ENCODE measurements around the gene ANGEL2.
"Not testable (repeated sequence)": the region's sequence is repeated elsewhere in the genome, so short reads cannot be mapped to it uniquely, and the experiment has no call there.

The ANGEL2 gene

GRCh38 chr1:213034713-213035112 is 19.0 kb upstream of the ANGEL2 start:
- no peaks in the 10 kb centered on the region for H3K79me1 ChIP-seq (ENCODE audit: low read depth, low read length)
- WGBS, 2 donors (ENCODE audit: extremely low coverage in 2 of 2, insufficient read length in 2 of 2, insufficient replicate concordance in 1 of 2): no CpG with 5 or more reads among the region's 1 CpG
- H3K9ac ChIP-seq (ENCODE audit: low read depth, low read length, poor library complexity): no peak overlapping the region
- no peak overlapping the region for H3K4me3 ChIP-seq (ENCODE audit: low read length in 2 of 2)
- H3K4me2 ChIP-seq (ENCODE audit: insufficient read depth, low read length, poor library complexity, severe bottlenecking): no peak overlapping the region
- peaks cover 0 to 4% (median 0%) of the 10 kb centered on the region in 3 experiments for H3K27me3 ChIP-seq (ENCODE audit: control insufficient read depth in 3 of 3, insufficient read depth in 3 of 3, low read depth in 1 of 3, low read length in 3 of 3)
- no peaks in the 10 kb centered on the region for H3K36me3 ChIP-seq (replicated peaks in 1 of 2; ENCODE audit: control insufficient read depth in 2 of 2, insufficient read depth in 2 of 2, low read length in 2 of 2)
- no peak overlapping the region for H2BK12ac ChIP-seq (ENCODE audit: low read length)
- no peak overlapping the region for H3K18ac ChIP-seq (ENCODE audit: low read length)
- H2BK5ac ChIP-seq (ENCODE audit: low read length): no peak overlapping the region
- H3K4ac ChIP-seq (ENCODE audit: low read length): no peak overlapping the region
- no peak overlapping the region for H2AFZ ChIP-seq (ENCODE audit: low read length)
- H3K9me3 ChIP-seq (replicated peaks in 1 of 2; ENCODE audit: control insufficient read depth in 2 of 2, insufficient read depth in 1 of 2, low read depth in 1 of 2, low read length in 2 of 2): no peaks in the 10 kb centered on the region
- no peak overlapping the region for H4K91ac ChIP-seq (ENCODE audit: low read depth, low read length, poor library complexity)
- H3K23ac ChIP-seq (ENCODE audit: low read depth, low read length, poor library complexity): no peak overlapping the region
- H2AK5ac ChIP-seq (ENCODE audit: low read depth, low read length): no peak overlapping the region
- H3K14ac ChIP-seq (ENCODE audit: low read length): no peak overlapping the region
- H2BK15ac ChIP-seq (ENCODE audit: low read length): no peak overlapping the region
- H3K4me1 ChIP-seq (ENCODE audit: control insufficient read depth in 2 of 2, insufficient read depth in 1 of 2, low read depth in 1 of 2, low read length in 2 of 2): no peaks in the 10 kb centered on the region
- H3K27ac ChIP-seq (replicated peaks; ENCODE audit: low read length): no peak overlapping the region
- no peak for DNase-seq (ENCODE audit: low spot score)
- H2BK120ac ChIP-seq (ENCODE audit: low read depth, low read length): no peak overlapping the region
- no peak overlapping the region for H4K8ac ChIP-seq (ENCODE audit: low read depth, low read length)

- H2BK5ac ChIP-seq (ENCODE audit: low read length): no peak overlapping the region
- no peak for DNase-seq (ENCODE audit: low spot score)
- H3K14ac ChIP-seq (ENCODE audit: low read length): no peak overlapping the region
- no peak overlapping the region for H2BK15ac ChIP-seq (ENCODE audit: low read length)
- H3K27me3 ChIP-seq (ENCODE audit: control insufficient read depth in 3 of 3, insufficient read depth in 3 of 3, low read depth in 1 of 3, low read length in 3 of 3): peaks cover 0 to 7% (median 0%) of the 10 kb centered on the region in 3 experiments
- H3K36me3 ChIP-seq (replicated peaks in 1 of 2; ENCODE audit: control insufficient read depth in 2 of 2, insufficient read depth in 2 of 2, low read length in 2 of 2): no peaks in the 10 kb centered on the region
- H3K27ac ChIP-seq (replicated peaks; ENCODE audit: low read length): no peak overlapping the region
- H2AK5ac ChIP-seq (ENCODE audit: low read depth, low read length): no peak overlapping the region
- no peak overlapping the region for H3K4me3 ChIP-seq (ENCODE audit: low read length in 2 of 2)
- no peak overlapping the region for H2AFZ ChIP-seq (ENCODE audit: low read length)
- no peak overlapping the region for H3K4ac ChIP-seq (ENCODE audit: low read length)
- no peaks in the 10 kb centered on the region for H3K79me1 ChIP-seq (ENCODE audit: low read depth, low read length)
- no peak overlapping the region for H2BK12ac ChIP-seq (ENCODE audit: low read length)
- no peak overlapping the region for H3K23ac ChIP-seq (ENCODE audit: low read depth, low read length, poor library complexity)
- H4K91ac ChIP-seq (ENCODE audit: low read depth, low read length, poor library complexity): no peak overlapping the region
- H2BK120ac ChIP-seq (ENCODE audit: low read depth, low read length): no peak overlapping the region
- no peaks in the 10 kb centered on the region for H3K4me1 ChIP-seq (ENCODE audit: control insufficient read depth in 2 of 2, insufficient read depth in 1 of 2, low read depth in 1 of 2, low read length in 2 of 2)
- H4K8ac ChIP-seq (ENCODE audit: low read depth, low read length): no peak overlapping the region
- H3K4me2 ChIP-seq (ENCODE audit: insufficient read depth, low read length, poor library complexity, severe bottlenecking): no peak overlapping the region
- H3K9ac ChIP-seq (ENCODE audit: low read depth, low read length, poor library complexity): no peak overlapping the region
- H3K18ac ChIP-seq (ENCODE audit: low read length): no peak overlapping the region
- no peaks in the 10 kb centered on the region for H3K9me3 ChIP-seq (replicated peaks in 1 of 2; ENCODE audit: control insufficient read depth in 2 of 2, insufficient read depth in 1 of 2, low read depth in 1 of 2, low read length in 2 of 2)
Observed at GRCh38 chr1:213032651-213033050, 17.0 kb upstream of the ANGEL2 start.

- H3K14ac ChIP-seq (ENCODE audit: low read length); H2BK15ac ChIP-seq (ENCODE audit: low read length); H4K91ac ChIP-seq (ENCODE audit: low read depth, low read length, poor library complexity); H2AK5ac ChIP-seq (ENCODE audit: low read depth, low read length); DNase-seq (ENCODE audit: low spot score); H3K4me1 ChIP-seq (ENCODE audit: control insufficient read depth in 2 of 2, insufficient read depth in 1 of 2, low read depth in 1 of 2, low read length in 2 of 2); H3K36me3 ChIP-seq (replicated peaks in 1 of 2; ENCODE audit: control insufficient read depth in 2 of 2, insufficient read depth in 2 of 2, low read length in 2 of 2); H4K8ac ChIP-seq (ENCODE audit: low read depth, low read length); H2BK12ac ChIP-seq (ENCODE audit: low read length); H3K18ac ChIP-seq (ENCODE audit: low read length); H3K4ac ChIP-seq (ENCODE audit: low read length); H3K4me3 ChIP-seq (ENCODE audit: low read length in 2 of 2); H2BK5ac ChIP-seq (ENCODE audit: low read length); H3K79me1 ChIP-seq (ENCODE audit: low read depth, low read length); H3K4me2 ChIP-seq (ENCODE audit: insufficient read depth, low read length, poor library complexity, severe bottlenecking); H3K23ac ChIP-seq (ENCODE audit: low read depth, low read length, poor library complexity); H3K27me3 ChIP-seq (ENCODE audit: control insufficient read depth in 3 of 3, insufficient read depth in 3 of 3, low read depth in 1 of 3, low read length in 3 of 3); H2AFZ ChIP-seq (ENCODE audit: low read length); H3K27ac ChIP-seq (replicated peaks; ENCODE audit: low read length); H2BK120ac ChIP-seq (ENCODE audit: low read depth, low read length); H3K9me3 ChIP-seq (replicated peaks in 1 of 2; ENCODE audit: control insufficient read depth in 2 of 2, insufficient read depth in 1 of 2, low read depth in 1 of 2, low read length in 2 of 2); H3K9ac ChIP-seq (ENCODE audit: low read depth, low read length, poor library complexity): not testable (repeated sequence)
- WGBS, 2 donors (ENCODE audit: extremely low coverage in 2 of 2, insufficient read length in 2 of 2, insufficient replicate concordance in 1 of 2): no CpG with 5 or more reads among the region's 3 CpGs
Observed at GRCh38 chr1:213027024-213027423, 11.4 kb upstream of the ANGEL2 start.

GRCh38 chr1:213020016-213020415 is 4.3 kb upstream of the ANGEL2 start:
- Histone ChIP-seq H3K14ac (ENCODE audit: low read length) (no peak overlapping the region), H3K4me3 (ENCODE audit: low read length in 2 of 2) (no peak overlapping the region), H2BK5ac (ENCODE audit: low read length) (no peak overlapping the region), H3K4me1 (ENCODE audit: control insufficient read depth in 2 of 2, insufficient read depth in 1 of 2, low read depth in 1 of 2, low read length in 2 of 2) (no peaks in the 10 kb centered on the region), H3K9me3 (replicated peaks in 1 of 2; ENCODE audit: control insufficient read depth in 2 of 2, insufficient read depth in 1 of 2, low read depth in 1 of 2, low read length in 2 of 2) (no peaks in the 10 kb centered on the region), H3K27ac (replicated peaks; ENCODE audit: low read length) (no peak overlapping the region), H3K9ac (ENCODE audit: low read depth, low read length, poor library complexity) (no peak overlapping the region), H3K23ac (ENCODE audit: low read depth, low read length, poor library complexity) (no peak overlapping the region), H3K4me2 (ENCODE audit: insufficient read depth, low read length, poor library complexity, severe bottlenecking) (no peak overlapping the region), H3K27me3 (ENCODE audit: control insufficient read depth in 3 of 3, insufficient read depth in 3 of 3, low read depth in 1 of 3, low read length in 3 of 3) (peaks cover 0 to 5% (median 0%) of the 10 kb centered on the region in 3 experiments), H2BK120ac (ENCODE audit: low read depth, low read length) (no peak overlapping the region), H3K36me3 (replicated peaks in 1 of 2; ENCODE audit: control insufficient read depth in 2 of 2, insufficient read depth in 2 of 2, low read length in 2 of 2) (no peaks in the 10 kb centered on the region), H3K79me1 (ENCODE audit: low read depth, low read length) (no peaks in the 10 kb centered on the region), H4K8ac (ENCODE audit: low read depth, low read length) (no peak overlapping the region), H4K91ac (ENCODE audit: low read depth, low read length, poor library complexity) (no peak overlapping the region), H2BK12ac (ENCODE audit: low read length) (no peak overlapping the region), H3K18ac (ENCODE audit: low read length) (no peak overlapping the region), H2BK15ac (ENCODE audit: low read length) (no peak overlapping the region), H2AK5ac (ENCODE audit: low read depth, low read length) (no peak overlapping the region), H3K4ac (ENCODE audit: low read length) (no peak overlapping the region), H2AFZ (ENCODE audit: low read length) (no peak overlapping the region)
- no peak for DNase-seq (ENCODE audit: low spot score)
- no CpG with 5 or more reads among the region's 3 CpGs for WGBS, 2 donors (ENCODE audit: extremely low coverage in 2 of 2, insufficient read length in 2 of 2, insufficient replicate concordance in 1 of 2)

Measured in neuronal stem cell (in vitro differentiated cells).